ENCODE measurements around the gene WWP2.

WWP2 gene

GRCh38 chr16:69927056-69927757 lies 165.1 kb downstream of the WWP2 start:
- DNase-seq (ENCODE audit: low read depth), result no peak

GRCh38 chr16:69928856-69929400 lies 166.8 kb downstream of the WWP2 start:
- DNase-seq (ENCODE audit: low read depth), result no peak

- DNase-seq (ENCODE audit: low read depth), result no peak
These were observed 167.3 kb downstream of the WWP2 start for GRCh38 chr16:69929480-69929879.

DNA sequence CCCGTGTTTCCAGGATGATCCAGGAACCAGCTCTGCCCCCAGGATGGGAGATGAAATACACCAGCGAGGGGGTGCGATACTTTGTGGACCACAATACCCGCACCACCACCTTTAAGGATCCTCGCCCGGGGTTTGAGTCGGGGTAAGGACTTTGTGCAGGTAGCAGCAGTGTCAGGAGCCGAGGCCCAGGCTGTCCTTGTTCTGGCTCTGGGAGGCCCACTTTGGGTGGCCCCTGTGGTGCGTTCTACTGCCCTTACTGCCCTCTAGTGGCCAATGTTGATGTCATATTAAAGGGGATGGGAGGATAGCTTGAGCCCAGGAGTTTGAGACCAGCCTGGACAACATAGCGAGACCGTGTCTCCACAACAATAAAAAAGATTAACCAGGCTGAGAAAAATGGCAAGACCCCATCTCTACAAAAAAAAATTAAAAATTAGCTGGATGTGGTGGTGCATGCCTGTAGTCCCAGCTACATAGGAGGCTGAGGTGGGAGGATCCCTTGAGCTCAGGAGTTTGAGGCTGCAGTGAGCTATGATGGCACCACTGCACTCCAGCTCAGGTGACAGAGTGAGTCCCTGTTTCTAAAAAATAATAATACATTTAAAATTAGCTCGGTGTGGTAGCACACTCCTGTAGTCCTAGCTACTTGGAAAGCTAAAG lies 168.1 kb downstream of the WWP2 start:
- DNase-seq (ENCODE audit: low read depth), result peak; percentile 40

GRCh38 chr16:69931631-69932030 lies 169.5 kb downstream of the WWP2 start:
- DNase-seq (ENCODE audit: low read depth), result no peak

DNA sequence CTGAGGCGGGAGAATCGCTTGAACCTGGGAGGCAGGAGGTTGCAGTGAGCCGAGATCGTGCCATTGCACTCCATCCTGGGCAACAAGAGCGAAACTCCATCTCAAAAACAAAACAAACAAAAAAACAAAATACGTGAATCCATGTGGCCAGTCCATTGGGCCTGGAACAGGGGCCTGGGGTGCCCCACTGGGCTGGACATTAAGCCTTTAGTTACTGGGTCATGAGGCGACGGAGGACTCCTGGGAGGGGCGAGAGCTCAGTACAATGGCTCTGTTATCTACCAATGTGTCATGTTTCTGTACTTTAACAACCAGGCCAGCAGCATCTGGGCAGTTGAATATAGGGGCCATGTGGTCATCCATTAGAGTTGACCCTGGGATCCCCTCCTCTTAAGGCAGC lies 170.1 kb downstream of the WWP2 start:
- no peak for DNase-seq (ENCODE audit: low read depth)

GRCh38 chr16:69932691-69933392 lies 170.7 kb downstream of the WWP2 start:
- DNase-seq (ENCODE audit: low read depth), result no peak

- DNase-seq (ENCODE audit: low read depth), result no peak
These were observed 171.9 kb downstream of the WWP2 start for GRCh38 chr16:69934044-69934443.

GRCh38 chr16:69934751-69935150 lies 172.6 kb downstream of the WWP2 start:
- DNase-seq (ENCODE audit: low read depth), result no peak

DNA sequence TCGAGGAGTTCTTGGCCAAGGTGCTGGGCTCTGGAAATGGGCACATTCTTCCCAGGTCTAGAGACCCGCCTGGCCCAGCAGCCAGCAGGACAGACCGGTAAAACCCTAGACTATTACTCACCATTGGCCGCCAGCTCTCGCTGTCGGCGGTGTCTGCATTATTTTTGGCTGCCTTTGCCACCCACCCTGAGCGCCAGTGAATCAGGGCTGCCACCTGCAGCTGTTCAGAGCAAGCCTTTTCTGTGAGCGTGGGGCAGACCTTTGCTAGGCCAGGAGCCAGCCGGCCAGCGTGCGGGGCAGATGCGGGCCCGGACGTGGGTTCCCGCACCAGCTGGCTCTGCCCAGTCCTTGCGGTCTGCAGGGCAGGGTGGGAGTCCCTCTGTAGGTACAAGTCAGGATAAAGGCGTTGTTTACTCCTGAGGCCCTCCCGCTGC lies 173.2 kb downstream of the WWP2 start:
- DNase-seq (ENCODE audit: low read depth), result no peak

DNA sequence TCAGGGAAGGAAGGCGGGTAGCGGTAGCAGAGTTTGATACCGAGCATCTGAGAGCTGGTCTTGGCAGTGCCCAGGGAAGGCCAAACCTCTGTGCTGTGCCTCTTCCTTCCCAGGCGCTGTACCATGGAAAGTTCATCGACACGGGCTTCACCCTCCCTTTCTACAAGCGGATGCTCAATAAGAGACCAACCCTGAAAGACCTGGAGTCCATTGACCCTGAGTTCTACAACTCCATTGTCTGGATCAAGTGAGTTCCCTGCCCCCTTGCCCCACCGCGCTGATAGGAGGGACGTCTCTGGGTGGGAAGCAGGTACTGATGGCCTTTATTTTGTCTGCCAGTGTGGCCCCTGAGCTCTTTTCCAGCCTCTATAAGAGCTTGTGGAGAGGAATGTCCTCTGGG lies 173.6 kb downstream of the WWP2 start:
- DNase-seq (ENCODE audit: low read depth), result no peak

- no peak for DNase-seq (ENCODE audit: low read depth)
These were observed 174.1 kb downstream of the WWP2 start for GRCh38 chr16:69936252-69936651.

DNA sequence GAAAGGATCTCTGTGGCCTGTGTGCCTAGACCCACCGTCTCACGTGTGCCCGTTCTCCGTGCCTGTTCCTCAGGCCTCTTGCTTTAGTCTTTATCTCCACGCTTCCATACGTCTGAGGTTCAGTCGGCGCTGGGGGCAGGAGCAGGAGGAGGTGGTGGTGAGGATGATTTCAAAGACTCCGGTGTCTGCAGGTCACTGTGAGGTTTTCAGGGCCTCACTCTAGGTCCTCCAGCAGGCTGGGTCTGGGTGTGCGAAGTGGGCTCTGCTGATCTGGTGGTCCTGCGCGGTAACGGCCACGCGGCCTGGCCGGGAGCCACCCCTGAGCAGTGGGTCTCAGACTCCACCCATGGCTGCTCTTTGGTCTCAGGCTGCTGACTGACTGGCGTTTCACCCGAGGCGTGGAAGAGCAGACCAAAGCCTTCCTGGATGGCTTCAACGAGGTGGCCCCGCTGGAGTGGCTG lies 174.6 kb downstream of the WWP2 start:
- DNase-seq (ENCODE audit: low read depth), result no peak

DNA sequence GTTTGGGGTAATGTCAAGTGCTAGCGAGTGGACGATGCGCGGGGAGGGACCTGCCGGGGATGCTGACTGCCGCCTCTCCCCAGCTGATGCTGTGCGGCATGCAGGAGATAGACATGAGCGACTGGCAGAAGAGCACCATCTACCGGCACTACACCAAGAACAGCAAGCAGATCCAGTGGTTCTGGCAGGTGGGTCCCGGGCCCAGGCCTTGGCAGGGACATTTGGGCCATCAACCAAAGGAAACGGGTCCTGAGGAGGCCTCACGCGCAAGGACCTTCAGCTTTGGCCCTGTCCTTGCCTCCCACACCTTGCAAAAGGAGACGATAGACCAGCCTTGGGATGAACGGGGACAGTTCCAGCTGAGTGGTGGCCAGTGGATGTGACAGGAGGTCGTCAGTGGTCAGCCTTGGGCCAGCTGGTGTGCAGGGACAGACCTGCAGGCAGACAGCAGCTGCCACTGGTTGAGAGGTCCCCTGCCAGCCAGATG lies 175.4 kb downstream of the WWP2 start:
- no peak for DNase-seq (ENCODE audit: low read depth)

- no peak for DNase-seq (ENCODE audit: low read depth)
These were observed 177.1 kb downstream of the WWP2 start for GRCh38 chr16:69938981-69939820.

- DNase-seq (ENCODE audit: low read depth), result no peak
These were observed 177.9 kb downstream of the WWP2 start for GRCh38 chr16:69939821-69940585.

DNA sequence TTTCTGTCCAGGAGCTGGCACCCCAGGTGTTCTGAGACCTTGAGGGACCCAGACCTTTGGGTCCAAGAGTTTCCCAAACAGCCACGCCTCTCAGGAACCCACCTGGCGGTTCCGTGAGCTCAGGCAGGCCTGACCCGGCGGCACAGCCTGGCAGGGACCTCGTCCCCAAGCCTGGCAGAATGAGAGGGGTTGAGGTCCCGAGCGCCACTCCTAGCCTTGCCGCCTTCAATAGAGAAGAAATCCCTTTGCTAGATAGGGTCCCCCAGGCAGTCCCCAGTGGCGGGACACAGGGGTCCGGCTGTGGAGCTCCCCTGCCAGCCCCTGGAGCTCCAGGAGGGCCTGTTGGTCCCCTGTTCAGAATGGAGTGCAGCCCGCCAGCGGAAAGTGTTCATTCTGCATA lies 178.5 kb downstream of the WWP2 start:
- no peak for DNase-seq (ENCODE audit: low read depth)

DNA sequence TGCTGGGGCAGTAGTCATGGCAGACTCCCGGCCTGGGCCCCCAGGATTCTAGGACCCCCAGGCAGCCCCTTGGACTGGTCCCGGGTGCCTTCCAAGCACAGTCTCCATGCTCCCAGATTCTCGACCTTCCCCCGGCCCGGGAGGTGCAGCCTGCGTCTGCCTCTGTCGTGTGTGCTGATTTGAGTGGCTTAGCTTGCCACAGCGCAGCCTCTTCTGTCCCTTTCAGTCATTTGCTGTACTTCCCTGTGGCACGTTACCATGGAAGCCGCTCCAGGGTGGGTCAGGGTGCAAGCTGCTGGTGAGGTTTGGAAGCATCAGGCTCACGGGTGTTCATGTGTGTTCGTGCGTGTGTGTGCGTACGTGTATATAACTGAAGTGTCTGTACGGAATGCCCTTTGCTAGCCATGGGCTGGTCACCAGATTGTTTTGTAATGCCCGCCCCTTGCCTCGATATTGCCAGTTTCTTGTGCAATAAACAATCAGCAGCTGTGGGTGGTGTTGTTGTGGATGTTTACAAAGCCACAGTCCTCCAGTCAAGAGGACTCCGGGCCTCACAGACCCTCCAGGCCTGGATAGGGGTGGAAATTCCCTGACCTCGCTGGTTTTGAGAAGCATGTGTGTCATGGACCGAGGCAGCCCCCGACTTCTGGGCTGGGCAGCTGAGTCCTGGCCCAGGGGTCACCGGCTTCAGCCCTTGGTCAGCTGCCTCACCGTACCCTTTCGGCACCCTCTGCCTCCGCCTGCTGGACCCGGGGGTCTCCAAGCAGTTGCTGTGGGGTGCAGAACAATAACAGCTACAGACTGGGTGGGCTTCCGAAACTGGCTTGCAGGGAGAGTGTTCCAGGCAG lies 179.3 kb downstream of the WWP2 start:
- DNase-seq (ENCODE audit: low read depth), result no peak

DNA sequence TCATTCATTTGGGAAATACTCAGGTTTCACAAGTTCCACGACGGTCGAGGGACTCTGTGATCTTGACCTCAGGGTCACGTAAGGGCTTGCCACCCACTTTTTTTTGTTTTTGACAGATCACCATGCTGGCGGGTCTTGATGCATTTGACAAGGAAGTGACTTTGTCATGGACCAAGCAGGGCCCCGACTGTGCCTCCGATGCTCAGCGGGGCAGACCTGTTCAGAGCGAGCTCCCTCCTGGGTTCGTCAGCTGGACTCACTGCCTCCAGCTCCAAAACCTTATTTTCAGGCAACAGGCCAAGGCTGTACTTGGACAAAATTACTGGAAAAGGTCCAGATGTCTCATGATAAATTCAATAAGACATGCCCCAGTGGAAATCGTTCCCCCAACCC lies 180.0 kb downstream of the WWP2 start:
- DNase-seq (ENCODE audit: low read depth), result no peak

DNA sequence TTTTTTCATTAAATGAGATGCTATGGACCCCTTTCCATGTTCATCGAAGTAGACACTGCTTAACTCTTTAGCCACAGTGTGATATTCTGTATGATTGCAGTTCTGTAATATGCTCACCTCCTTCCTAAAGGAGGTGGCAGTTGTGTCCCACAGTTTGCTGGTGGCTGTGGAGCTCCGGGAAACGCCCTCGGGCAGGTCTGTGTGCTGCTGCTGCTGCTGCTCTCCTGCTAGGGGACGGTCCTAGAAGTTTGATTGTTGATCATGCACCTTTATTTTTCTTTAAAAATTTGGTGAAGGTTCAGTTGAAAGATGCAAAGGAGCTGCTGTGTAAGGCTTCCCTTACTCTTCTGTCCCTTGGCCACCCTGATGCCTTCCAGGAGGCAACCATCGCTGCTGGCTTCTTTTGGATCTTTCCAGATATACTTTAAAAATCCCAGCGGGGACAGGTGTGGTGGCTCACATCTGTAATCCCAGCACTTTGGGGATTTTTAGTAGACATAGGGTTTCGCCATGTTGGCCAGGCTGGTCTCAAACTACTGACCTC lies 180.6 kb downstream of the WWP2 start:
- no peak for DNase-seq (ENCODE audit: low read depth)

Measured in activated T-cell treated with anti-CD3 and anti-CD28 coated beads for 24 hours (primary cell).